Neural progenitor cell (in vitro differentiated cells): ENCODE measurements around the gene FSTL4. TPM values are rescaled to one million over a fixed set of nuclear protein-coding genes. Genes with fewer than 3 reads are reported as not detected.

Experiments
- DNase-seq: peaks from one replicate; pipeline ENCODE4 v3.0.0-alpha.2; 2016; ENCODE audit warnings: low spot score
- H2AFZ ChIP-seq: fragments of 200-600 bp; sonication (generic); replicated peaks from 2 replicates; pipeline ENCODE4 v1.6.1; 2016; ENCODE audit warnings: antibody characterized with exemption
- H3F3A ChIP-seq: fragments of 200-600 bp; sonication (generic); 2 replicates; pipeline ENCODE4 v1.6.1; 2016; ENCODE audit warnings: antibody characterized with exemption, low read depth
- H3K27ac ChIP-seq: fragments of 200-600 bp; sonication (generic); 2 replicates; pipeline ENCODE4 v1.5.1; 2016; ENCODE audit warnings: mild to moderate bottlenecking
- H3K27me3 ChIP-seq: fragments of 200-600 bp; sonication (generic); 2 replicates; pipeline ENCODE4 v1.6.1; 2016; ENCODE audit warnings: mild to moderate bottlenecking, moderate library complexity
- H3K36me3 ChIP-seq: fragments of 200-600 bp; sonication (generic); 2 replicates; pipeline ENCODE4 v1.5.1; 2016
- H3K4me1 ChIP-seq: fragments of 200-600 bp; sonication (generic); 2 replicates; pipeline ENCODE4 v1.6.1; 2016; ENCODE audit warnings: mixed run types
- H3K4me2 ChIP-seq: fragments of 200-600 bp; sonication (generic); 2 replicates; pipeline ENCODE4 v1.6.1; 2016
- H3K4me3 ChIP-seq: fragments of 200-600 bp; sonication (generic); 2 replicates; pipeline ENCODE4 v1.5.1; 2016
- H3K79me2 ChIP-seq: fragments of 200-600 bp; sonication (generic); 2 replicates; pipeline ENCODE4 v1.6.1; 2016; ENCODE audit warnings: low read depth
- H3K9ac ChIP-seq: fragments of 200-600 bp; sonication (generic); 2 replicates; pipeline ENCODE4 v1.6.1; 2016
- H3K9me3 ChIP-seq: fragments of 200-600 bp; sonication (generic); 2 replicates; pipeline ENCODE4 v1.5.1; 2016; ENCODE audit warnings: low read depth
- H4K20me1 ChIP-seq: fragments of 200-600 bp; sonication (generic); 2 replicates; pipeline ENCODE4 v1.6.1; 2016; ENCODE audit warnings: low read depth
- H3K27ac Mint-ChIP-seq: 3 replicates; pipeline ENCODE4 v1.8.0; 2021; ENCODE audit warnings: mixed read lengths
- H3K27me3 Mint-ChIP-seq: 2 replicates; pipeline ENCODE4 v1.8.0; 2022; ENCODE audit warnings: low read depth, mild to moderate bottlenecking, inconsistent platforms, moderate library complexity, mixed read lengths; ENCODE audit not compliant: insufficient read depth
- H3K36me3 Mint-ChIP-seq: 3 replicates; pipeline ENCODE4 v1.8.0; 2021; ENCODE audit warnings: mixed read lengths
- H3K4me1 Mint-ChIP-seq: 3 replicates; pipeline ENCODE4 v1.8.0; 2021; ENCODE audit warnings: mixed read lengths
- H3K4me3 Mint-ChIP-seq: 3 replicates; pipeline ENCODE4 v1.8.0; 2021; ENCODE audit warnings: mild to moderate bottlenecking, moderate library complexity, mixed read lengths
- H3K9me3 Mint-ChIP-seq: 3 replicates; pipeline ENCODE4 v1.8.0; 2020; ENCODE audit warnings: mixed read lengths
- CTCF ChIP-seq: fragments of 200-600 bp; sonication (generic); IDR thresholded peaks from 2 replicates; pipeline ENCODE4 v1.5.1; 2017; ENCODE audit warnings: antibody characterized with exemption, mild to moderate bottlenecking
- EZH2 ChIP-seq: fragments of 200-600 bp; sonication (generic); IDR thresholded peaks from 2 replicates; pipeline ENCODE4 v1.6.1; 2017; ENCODE audit warnings: antibody characterized with exemption, mild to moderate bottlenecking, moderate library complexity
- EZH2phosphoT487 ChIP-seq: fragments of 200-600 bp; sonication (generic); IDR thresholded peaks from 2 replicates; pipeline ENCODE4 v1.6.1; 2017; ENCODE audit warnings: antibody characterized with exemption
- total RNA-seq: library from RNA; depleted of rRNA; stranded (reverse); fragments of >200 nt; gene quantifications from 2 replicates; pipeline ENCODE4 v1.2.3, GENCODE V29; 2015; ENCODE audit warnings: low replicate concordance

FSTL4 gene
- total RNA-seq, 1 donor from 2014 or later = 0.95 TPM

- no peaks in the 10 kb centered on the region for H3K9me3 Mint-ChIP-seq
- H3K4me1 Mint-ChIP-seq = peaks cover 26% of the 10 kb centered on the region
- no peaks in the 10 kb centered on the region for H3K27me3 Mint-ChIP-seq
Measured at GRCh38 chr5:133332439-133333024, 279.8 kb downstream of the FSTL4 start.

GRCh38 chr5:133331941-133332340 lies 280.4 kb downstream of the FSTL4 start:
- Histone ChIP-seq H3K4me2 (no peak overlapping the region), H3K27me3 (no peaks in the 10 kb centered on the region), H3K36me3 (no peaks in the 10 kb centered on the region), H2AFZ (no peak overlapping the region), H3K79me2 (no peaks in the 10 kb centered on the region), H4K20me1 (no peaks in the 10 kb centered on the region), H3K4me1 (peaks cover 8% of the 10 kb centered on the region), H3K9ac (no peak overlapping the region), H3K9me3 (no peaks in the 10 kb centered on the region), H3K27ac (no peak overlapping the region), H3F3A (peaks cover 5% of the 10 kb centered on the region), H3K4me3 (no peak overlapping the region)
- Mint-ChIP-seq H3K4me1 (peaks cover 26% of the 10 kb centered on the region), H3K27ac (no peak overlapping the region), H3K9me3 (no peaks in the 10 kb centered on the region), H3K36me3 (no peaks in the 10 kb centered on the region), H3K4me3 (no peak overlapping the region), H3K27me3 (no peaks in the 10 kb centered on the region)
- no peak for DNase-seq
- TF ChIP-seq EZH2 = no peak
- no peak for TF ChIP-seq EZH2phosphoT487
- no peak for TF ChIP-seq CTCF

More at GRCh38 chr5:133332439-133333024, 279.8 kb downstream of the FSTL4 start:
- Histone ChIP-seq H3K4me1 (peaks cover 8% of the 10 kb centered on the region), H3K4me2 (no peak overlapping the region), H3K27me3 (no peaks in the 10 kb centered on the region), H3K4me3 (no peak overlapping the region), H3K9ac (no peak overlapping the region), H3F3A (peaks cover 5% of the 10 kb centered on the region), H3K9me3 (no peaks in the 10 kb centered on the region), H3K27ac (no peak overlapping the region), H4K20me1 (no peaks in the 10 kb centered on the region), H2AFZ (no peak overlapping the region), H3K36me3 (no peaks in the 10 kb centered on the region), H3K79me2 (no peaks in the 10 kb centered on the region)
- H3K36me3 Mint-ChIP-seq = no peaks in the 10 kb centered on the region
- no peak overlapping the region for H3K4me3 Mint-ChIP-seq
- no peak overlapping the region for H3K27ac Mint-ChIP-seq
- TF ChIP-seq EZH2 (no peak), CTCF (no peak), EZH2phosphoT487 (no peak)
- DNase-seq = no peak

GRCh38 chr5:133330956-133331355 lies 281.4 kb downstream of the FSTL4 start:
- Histone ChIP-seq H3K27me3 (no peaks in the 10 kb centered on the region), H2AFZ (no peak overlapping the region), H3F3A (peaks cover 5% of the 10 kb centered on the region), H3K4me1 (peaks cover 8% of the 10 kb centered on the region), H3K27ac (no peak overlapping the region), H3K36me3 (no peaks in the 10 kb centered on the region), H3K79me2 (no peaks in the 10 kb centered on the region), H3K9me3 (no peaks in the 10 kb centered on the region), H3K9ac (no peak overlapping the region), H3K4me3 (no peak overlapping the region), H4K20me1 (no peaks in the 10 kb centered on the region), H3K4me2 (no peak overlapping the region)
- DNase-seq = no peak
- no peak overlapping the region for H3K27ac Mint-ChIP-seq
- H3K27me3 Mint-ChIP-seq = no peaks in the 10 kb centered on the region
- peaks cover 26% of the 10 kb centered on the region for H3K4me1 Mint-ChIP-seq
- H3K36me3 Mint-ChIP-seq = no peaks in the 10 kb centered on the region
- H3K4me3 Mint-ChIP-seq = no peak overlapping the region
- TF ChIP-seq EZH2phosphoT487 (no peak), EZH2 (no peak), CTCF (no peak)
- no peaks in the 10 kb centered on the region for H3K9me3 Mint-ChIP-seq
